HG02943 (cell line): ENCODE data around the gene ME3.
"Not testable (repeated sequence)": the region's sequence is repeated elsewhere in the genome, so short reads cannot be mapped to it uniquely, and the experiment has no call there.

Source experiments
- ATAC-seq: cut with Tn5 transposase; IDR thresholded peaks from one replicate; pipeline ENCODE4 v1.9.1; 2021; ENCODE audit warnings: mild to moderate bottlenecking, low read depth, moderate library complexity; ENCODE audit not compliant: unreplicated experiment

The ME3 gene

GRCh38 chr11:86569109-86569508 lies 103.3 kb downstream of the ME3 start:
- no peak for ATAC-seq

DNA sequence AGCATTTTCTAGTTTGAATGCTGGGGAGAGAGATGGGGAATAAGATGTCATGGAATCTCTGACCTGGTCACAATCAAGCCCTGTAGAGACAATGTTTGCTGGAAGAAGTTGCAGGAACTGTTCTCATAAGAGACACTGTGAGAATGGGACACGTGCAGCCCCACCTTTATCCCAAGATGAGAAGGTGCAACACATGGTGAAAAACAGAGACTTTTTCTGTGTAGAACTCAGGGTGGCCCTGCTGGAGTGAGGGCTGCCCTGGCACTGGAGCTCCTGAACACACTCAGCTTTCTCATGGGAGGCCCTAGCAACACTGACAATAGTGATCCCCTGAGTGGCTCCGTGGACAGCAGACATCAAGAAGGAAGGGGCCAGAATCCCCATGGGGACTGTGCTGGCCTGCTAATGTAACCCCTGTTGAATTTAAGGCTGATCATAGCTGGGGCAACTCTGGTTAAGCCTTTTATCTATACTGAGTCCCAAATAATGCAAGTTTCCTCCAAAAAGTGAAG lies 106.6 kb downstream of the ME3 start:
- no peak for ATAC-seq

GRCh38 chr11:86565388-86565787 lies 107.0 kb downstream of the ME3 start:
- no peak for ATAC-seq

DNA sequence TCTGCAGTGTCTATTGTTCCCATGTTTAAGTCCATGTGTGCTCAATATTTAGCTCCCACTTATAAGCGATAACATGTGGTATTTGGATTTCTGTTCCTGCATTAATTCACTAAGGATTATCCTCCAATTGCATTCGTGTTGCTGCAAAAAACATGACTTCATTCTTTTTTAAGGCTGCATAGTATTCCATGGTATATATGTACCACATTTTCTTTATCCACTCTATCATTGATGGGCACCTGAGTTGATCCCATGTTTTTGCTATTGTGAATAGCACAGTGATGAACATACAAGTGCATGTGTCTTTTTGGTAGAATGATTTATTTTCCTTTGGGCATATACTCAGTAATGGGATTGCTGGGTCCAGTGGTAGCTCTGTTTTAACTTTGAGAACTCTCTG lies 109.6 kb downstream of the ME3 start:
- ATAC-seq, result not testable (repeated sequence)

GRCh38 chr11:86559311-86559945 lies 113.0 kb downstream of the ME3 start:
- ATAC-seq, result no peak

DNA sequence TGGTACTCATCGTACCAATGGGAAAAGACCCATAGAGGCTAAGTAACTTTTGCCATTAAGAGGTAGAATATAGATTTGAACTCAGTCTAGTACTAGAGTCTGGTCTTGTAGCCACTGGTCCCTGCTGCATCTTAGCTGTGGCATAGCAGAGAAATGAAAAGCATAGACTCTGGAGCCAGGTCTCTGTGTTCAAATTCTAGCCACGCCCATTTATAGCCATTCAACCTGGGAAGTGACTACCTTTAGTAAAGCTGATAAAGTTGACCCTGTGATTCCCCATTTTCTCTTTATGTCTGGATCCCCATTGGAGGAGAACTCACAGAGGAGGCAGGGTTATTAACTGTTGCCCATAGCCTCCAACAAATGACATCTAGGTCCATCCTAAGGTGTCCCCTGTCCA lies 113.6 kb downstream of the ME3 start:
- no peak for ATAC-seq

- ATAC-seq, result no peak
Measured at GRCh38 chr11:86558207-86558606, 114.2 kb downstream of the ME3 start.

DNA sequence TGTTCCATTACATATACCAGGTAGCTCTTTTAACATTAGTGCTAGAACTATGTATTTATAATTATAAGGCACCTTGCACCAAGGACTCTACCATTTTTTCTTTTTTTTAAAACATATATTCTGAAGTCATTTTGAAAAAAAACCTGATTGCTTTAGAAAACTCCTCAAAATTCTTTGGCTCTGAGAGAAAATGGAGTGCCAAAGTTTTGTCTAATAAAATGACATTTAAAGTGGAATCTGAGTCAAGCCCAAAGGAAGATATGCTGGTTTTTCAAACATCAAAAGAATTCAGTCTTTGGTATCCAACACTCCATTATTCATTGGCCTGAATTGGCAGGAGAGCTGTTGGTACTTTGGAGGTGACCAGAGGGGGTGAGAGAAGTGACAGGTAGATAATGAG lies 116.5 kb downstream of the ME3 start:
- no peak for ATAC-seq

DNA sequence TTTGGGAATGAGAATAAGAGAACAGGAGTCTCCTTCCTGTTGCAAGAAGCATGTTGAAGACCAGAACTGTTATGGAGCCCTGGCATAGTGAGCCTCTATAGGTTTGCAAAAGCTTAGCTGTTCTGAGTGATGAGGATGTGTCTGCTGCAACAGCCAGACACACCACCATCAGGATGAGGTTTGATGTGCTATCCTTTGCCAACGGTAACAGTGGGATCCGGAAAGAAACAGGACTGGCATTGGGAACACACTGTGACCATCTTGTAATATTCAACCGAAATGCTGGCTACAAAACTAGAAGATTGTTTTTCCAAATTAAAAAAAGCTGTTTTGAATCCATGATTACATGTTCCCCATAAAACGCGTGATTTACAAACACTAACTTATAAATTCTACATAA lies 117.0 kb downstream of the ME3 start:
- no peak for ATAC-seq

DNA sequence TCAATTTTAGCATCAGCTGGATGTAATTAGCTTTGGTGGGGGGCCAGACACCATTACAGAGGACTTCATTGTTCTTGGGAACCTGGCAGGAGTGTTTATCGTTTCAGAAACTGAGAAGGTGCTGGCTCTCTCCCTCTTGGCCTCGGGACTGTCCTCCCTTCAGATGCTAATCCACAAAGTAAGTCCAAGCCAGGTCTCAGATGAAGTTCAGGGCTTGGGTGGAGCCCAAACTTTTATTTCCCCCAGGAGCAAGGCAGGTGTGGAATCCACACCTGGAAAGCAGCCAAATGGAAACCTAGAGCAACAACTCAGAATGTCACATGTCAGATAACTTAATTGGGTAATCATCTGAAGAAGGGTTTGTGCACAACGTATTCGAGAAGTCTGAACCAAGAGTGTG lies 119.2 kb downstream of the ME3 start:
- ATAC-seq, result no peak

GRCh38 chr11:86551288-86552092 lies 120.9 kb downstream of the ME3 start:
- peak; percentile 63 for ATAC-seq

DNA sequence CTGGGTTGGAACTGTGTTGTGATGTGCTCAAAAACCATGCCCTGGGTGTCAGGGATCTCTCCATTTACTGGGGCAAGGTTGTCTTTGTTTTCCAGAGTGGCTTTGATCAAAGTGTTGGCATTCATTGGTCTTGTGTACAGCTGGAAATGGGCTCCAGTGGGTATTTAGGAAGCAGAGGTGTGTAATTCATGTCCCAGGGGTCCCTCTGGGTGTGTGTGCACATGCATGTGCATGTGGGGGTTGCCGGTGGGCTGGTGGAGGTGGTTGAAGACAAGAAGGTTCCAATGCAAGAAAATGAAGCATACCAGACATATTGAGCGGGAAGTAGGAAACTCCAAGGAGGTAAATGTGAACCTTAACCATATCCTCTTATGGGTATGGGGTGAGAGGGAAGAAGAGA lies 121.7 kb downstream of the ME3 start:
- ATAC-seq, result no peak

GRCh38 chr11:86548271-86548917 lies 124.0 kb downstream of the ME3 start:
- ATAC-seq, result no peak

DNA sequence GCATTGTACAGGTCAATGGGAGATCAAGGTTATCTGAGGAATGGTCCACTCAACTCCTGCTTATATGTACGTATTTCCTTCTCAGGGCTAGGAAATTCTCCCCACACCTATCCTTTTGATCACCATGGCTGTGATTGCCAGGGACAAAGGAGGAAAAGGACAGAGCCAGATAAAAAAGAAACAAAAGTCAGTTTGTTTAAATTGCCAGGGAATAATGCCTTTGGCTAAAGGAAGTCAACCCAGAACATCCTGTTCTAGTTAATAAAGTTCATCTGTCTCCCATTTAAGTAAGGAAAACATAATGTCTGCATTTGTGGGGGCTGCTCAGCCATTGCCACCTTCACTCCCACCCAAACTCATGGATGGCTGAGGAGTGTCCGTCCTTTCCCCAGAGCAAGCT lies 124.7 kb downstream of the ME3 start:
- ATAC-seq, result no peak

DNA sequence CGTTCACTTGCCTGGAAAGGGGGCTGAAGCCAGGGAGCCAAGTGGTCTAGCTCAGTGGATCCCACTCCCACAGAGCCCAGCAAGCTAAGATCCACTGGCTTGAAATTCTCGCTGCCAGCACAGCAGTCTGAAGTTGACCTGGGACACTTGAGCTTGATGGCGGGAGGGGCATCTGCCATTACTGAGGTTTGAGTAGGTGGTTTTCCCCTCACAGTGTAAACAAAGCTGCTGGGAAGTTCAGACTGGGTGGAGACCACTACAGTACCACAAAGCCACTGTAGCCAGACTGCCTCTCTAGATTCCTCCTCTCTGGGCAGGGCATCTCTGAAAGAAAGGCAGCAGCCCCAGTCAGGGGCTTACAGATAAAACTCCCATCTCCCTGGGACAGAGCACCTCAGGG lies 131.1 kb downstream of the ME3 start:
- not testable (repeated sequence) for ATAC-seq

DNA sequence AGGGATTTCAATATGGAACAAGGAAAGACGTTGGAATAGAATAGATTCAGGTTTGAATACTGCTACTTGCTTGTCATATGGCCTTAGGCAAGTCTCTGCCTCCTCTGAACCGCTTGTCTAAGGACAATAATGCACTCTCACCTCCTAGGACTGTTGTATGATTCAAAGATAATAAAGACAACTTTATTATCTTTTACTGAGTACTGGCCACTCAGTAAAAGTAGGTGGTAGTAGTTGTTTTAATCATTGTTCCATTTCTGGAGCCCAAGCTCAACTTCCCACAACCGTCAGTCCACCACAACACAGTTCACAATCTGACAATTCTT lies 134.2 kb downstream of the ME3 start:
- no peak for ATAC-seq

DNA sequence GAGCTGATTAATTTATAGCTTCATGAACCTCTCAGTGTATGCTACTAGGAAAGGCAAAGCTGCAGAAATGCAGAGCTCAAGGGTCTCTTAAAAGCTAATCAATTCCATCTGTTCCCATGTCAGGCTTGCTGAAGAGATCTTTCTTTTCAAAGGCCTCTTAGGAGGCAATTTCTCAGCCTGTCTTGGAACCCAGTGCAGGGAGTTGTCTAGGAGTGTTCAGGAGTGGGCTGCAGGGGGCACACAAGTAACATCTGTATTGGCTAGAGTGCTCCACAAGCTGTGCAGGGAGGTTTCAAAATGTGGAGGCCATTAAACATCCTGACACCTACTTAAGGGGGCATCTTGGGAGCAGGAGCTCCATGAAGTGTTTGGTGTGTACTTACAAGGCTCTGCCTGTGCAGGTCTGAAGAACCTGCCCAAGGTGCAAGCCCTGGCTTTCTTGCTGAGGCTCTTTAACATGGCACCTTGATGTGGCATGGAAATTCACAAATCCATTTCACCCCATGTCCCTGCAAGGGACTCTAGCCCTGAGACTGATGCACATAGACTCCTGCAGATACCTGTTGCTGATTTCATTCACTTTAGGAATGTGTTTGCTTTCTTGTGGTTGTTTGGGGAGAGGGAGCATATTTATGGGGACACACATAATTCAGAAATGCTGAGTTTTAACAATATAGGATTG lies 134.7 kb downstream of the ME3 start:
- ATAC-seq, result no peak

GRCh38 chr11:86535773-86536172 lies 136.6 kb downstream of the ME3 start:
- no peak for ATAC-seq

- ATAC-seq, result no peak
Measured at GRCh38 chr11:86524620-86525352, 147.6 kb downstream of the ME3 start.
